ENCODE measurements around the gene PCLO. TPM values are rescaled to one million over a fixed set of nuclear protein-coding genes. Genes with fewer than 3 reads are reported as not detected.
"Not testable (repeated sequence)": the region's sequence is repeated elsewhere in the genome, so short reads cannot be mapped to it uniquely, and the experiment has no call there.

PCLO gene
- total RNA-seq, 1 experiment from 2014 or later: 2.3 TPM

DNA sequence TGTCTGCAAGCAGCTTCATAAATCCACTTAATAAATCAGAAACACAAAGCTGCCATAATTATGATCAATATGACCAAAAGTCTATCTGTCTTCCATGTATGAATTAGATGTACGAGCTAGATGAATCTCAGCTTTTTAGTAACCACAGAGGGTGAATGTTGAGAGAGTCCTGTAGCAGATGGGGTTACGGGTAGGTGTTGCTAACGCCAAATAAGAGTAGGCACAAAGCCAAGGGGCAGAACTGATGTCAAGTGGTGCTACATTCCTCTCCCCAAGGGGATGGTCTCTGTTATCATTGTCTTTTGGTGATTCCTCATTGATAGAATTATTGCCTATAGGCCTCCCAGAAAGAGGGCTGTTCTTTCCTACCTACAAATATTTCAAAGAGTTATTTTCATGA lies 257.8 kb downstream of the PCLO start:
- no peaks in the 10 kb centered on the region for H3K9me3 Mint-ChIP-seq (ENCODE audit: unreplicated experiment)
- ChIA-PET CTCF (no interaction called here), POLR2A (no interaction called here)
- no peak overlapping the region for H3K27ac Mint-ChIP-seq (ENCODE audit: low read depth, unreplicated experiment)
- intact Hi-C loops (cut with micrococcal nuclease): no loop called here
- no TSS peak for BruUV-seq (replicated peaks)
- H3K4me3 Mint-ChIP-seq (ENCODE audit: unreplicated experiment): no peak overlapping the region
- no peaks in the 10 kb centered on the region for H3K27me3 Mint-ChIP-seq (ENCODE audit: insufficient read depth, unreplicated experiment)
- H3K36me3 Mint-ChIP-seq (ENCODE audit: insufficient read depth, unreplicated experiment): no peaks in the 10 kb centered on the region
- no peak for TF ChIP-seq CTCF (IDR thresholded peaks at IDR 0.05; ENCODE audit: unreplicated experiment)
- DNase-seq (ENCODE audit: unreplicated experiment): no peak
- H3K4me1 Mint-ChIP-seq (ENCODE audit: insufficient read depth, unreplicated experiment): no peaks in the 10 kb centered on the region

GRCh38 chr7:82901098-82901497 lies 261.6 kb downstream of the PCLO start:
- H3K27ac Mint-ChIP-seq (ENCODE audit: low read depth, unreplicated experiment); H3K4me1 Mint-ChIP-seq (ENCODE audit: insufficient read depth, unreplicated experiment); BruUV-seq (replicated peaks); H3K9me3 Mint-ChIP-seq (ENCODE audit: unreplicated experiment); intact Hi-C loops (cut with micrococcal nuclease); POLR2A ChIA-PET; DNase-seq (ENCODE audit: unreplicated experiment); H3K36me3 Mint-ChIP-seq (ENCODE audit: insufficient read depth, unreplicated experiment); H3K27me3 Mint-ChIP-seq (ENCODE audit: insufficient read depth, unreplicated experiment); H3K4me3 Mint-ChIP-seq (ENCODE audit: unreplicated experiment): not testable (repeated sequence)
- CTCF ChIA-PET: interaction anchor here (0.7 kb wide), 1 partner anchor 10 kb away, joined by 3 read pairs; no protein-coding TSS in a partner anchor

DNA sequence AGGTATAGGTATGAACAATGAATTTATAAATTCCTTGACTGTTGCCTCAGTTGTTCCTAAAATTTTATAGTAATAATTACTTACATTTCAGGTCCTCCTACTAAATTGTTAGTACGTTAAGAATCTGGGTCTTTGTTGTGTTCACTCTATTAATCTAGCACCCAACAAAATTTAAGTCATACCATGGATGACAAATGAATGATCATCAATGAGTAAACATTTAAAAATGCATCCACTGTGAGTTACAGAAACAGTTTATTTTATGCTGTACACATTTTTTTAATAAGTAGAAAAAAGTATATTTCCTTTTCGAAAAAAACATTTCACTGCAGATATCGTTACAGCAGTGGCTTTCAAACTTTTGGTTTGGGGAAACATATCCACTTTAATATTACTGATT lies 265.2 kb downstream of the PCLO start:
- BruUV-seq (replicated peaks): no TSS peak
- CTCF ChIA-PET: no interaction called here
- no peaks in the 10 kb centered on the region for H3K4me1 Mint-ChIP-seq (ENCODE audit: insufficient read depth, unreplicated experiment)
- POLR2A ChIA-PET: no interaction called here
- H3K36me3 Mint-ChIP-seq (ENCODE audit: insufficient read depth, unreplicated experiment): no peaks in the 10 kb centered on the region
- H3K27me3 Mint-ChIP-seq (ENCODE audit: insufficient read depth, unreplicated experiment): no peaks in the 10 kb centered on the region
- no peak for DNase-seq (ENCODE audit: unreplicated experiment)
- H3K27ac Mint-ChIP-seq (ENCODE audit: low read depth, unreplicated experiment): no peak overlapping the region
- intact Hi-C loops (cut with micrococcal nuclease): no loop called here
- no peak for TF ChIP-seq CTCF (IDR thresholded peaks at IDR 0.05; ENCODE audit: unreplicated experiment)
- H3K9me3 Mint-ChIP-seq (ENCODE audit: unreplicated experiment): no peaks in the 10 kb centered on the region
- no peak overlapping the region for H3K4me3 Mint-ChIP-seq (ENCODE audit: unreplicated experiment)

- DNase-seq (ENCODE audit: unreplicated experiment); H3K27me3 Mint-ChIP-seq (ENCODE audit: insufficient read depth, unreplicated experiment); H3K4me1 Mint-ChIP-seq (ENCODE audit: insufficient read depth, unreplicated experiment); intact Hi-C loops (cut with micrococcal nuclease); H3K4me3 Mint-ChIP-seq (ENCODE audit: unreplicated experiment); CTCF ChIA-PET; H3K9me3 Mint-ChIP-seq (ENCODE audit: unreplicated experiment); H3K36me3 Mint-ChIP-seq (ENCODE audit: insufficient read depth, unreplicated experiment); POLR2A ChIA-PET; BruUV-seq (replicated peaks); H3K27ac Mint-ChIP-seq (ENCODE audit: low read depth, unreplicated experiment): not testable (repeated sequence)
These were observed 268.3 kb downstream of the PCLO start for GRCh38 chr7:82894341-82894740.

DNA sequence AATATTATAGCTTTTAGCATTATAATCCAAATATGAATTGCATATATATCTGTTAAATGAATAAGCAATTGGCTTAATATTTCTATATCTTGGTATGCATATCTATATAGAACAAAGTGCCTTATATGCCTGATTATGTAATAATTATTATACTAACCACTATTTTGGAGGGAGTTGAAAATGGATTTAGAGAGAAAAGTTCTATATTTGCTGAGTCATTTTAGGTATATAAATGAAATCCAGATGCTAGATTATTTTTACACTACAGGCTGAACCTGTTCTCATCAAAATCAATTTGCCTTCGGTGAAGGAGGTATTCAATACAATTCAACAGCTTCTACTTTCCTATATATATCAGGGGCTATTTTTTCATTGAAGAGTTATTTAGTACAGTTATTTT lies 276.4 kb downstream of the PCLO start:
- no peaks in the 10 kb centered on the region for H3K27me3 Mint-ChIP-seq (ENCODE audit: insufficient read depth, unreplicated experiment)
- H3K27ac Mint-ChIP-seq (ENCODE audit: low read depth, unreplicated experiment): no peak overlapping the region
- intact Hi-C loops (cut with micrococcal nuclease): no loop called here
- H3K4me3 Mint-ChIP-seq (ENCODE audit: unreplicated experiment): no peak overlapping the region
- TF ChIP-seq CTCF (IDR thresholded peaks at IDR 0.05; ENCODE audit: unreplicated experiment): no peak
- ChIA-PET CTCF (interaction anchor here (0.6 kb wide), 1 partner anchor 352 kb away, joined by 3 read pairs; no protein-coding TSS in a partner anchor), POLR2A (no interaction called here)
- no peaks in the 10 kb centered on the region for H3K36me3 Mint-ChIP-seq (ENCODE audit: insufficient read depth, unreplicated experiment)
- BruUV-seq (replicated peaks): no TSS peak
- H3K4me1 Mint-ChIP-seq (ENCODE audit: insufficient read depth, unreplicated experiment): no peaks in the 10 kb centered on the region
- DNase-seq (ENCODE audit: unreplicated experiment): no peak
- no peaks in the 10 kb centered on the region for H3K9me3 Mint-ChIP-seq (ENCODE audit: unreplicated experiment)

Measured in MCF 10A (cell line).